Measurements from ENCODE around the gene UNC5A.

DNA sequence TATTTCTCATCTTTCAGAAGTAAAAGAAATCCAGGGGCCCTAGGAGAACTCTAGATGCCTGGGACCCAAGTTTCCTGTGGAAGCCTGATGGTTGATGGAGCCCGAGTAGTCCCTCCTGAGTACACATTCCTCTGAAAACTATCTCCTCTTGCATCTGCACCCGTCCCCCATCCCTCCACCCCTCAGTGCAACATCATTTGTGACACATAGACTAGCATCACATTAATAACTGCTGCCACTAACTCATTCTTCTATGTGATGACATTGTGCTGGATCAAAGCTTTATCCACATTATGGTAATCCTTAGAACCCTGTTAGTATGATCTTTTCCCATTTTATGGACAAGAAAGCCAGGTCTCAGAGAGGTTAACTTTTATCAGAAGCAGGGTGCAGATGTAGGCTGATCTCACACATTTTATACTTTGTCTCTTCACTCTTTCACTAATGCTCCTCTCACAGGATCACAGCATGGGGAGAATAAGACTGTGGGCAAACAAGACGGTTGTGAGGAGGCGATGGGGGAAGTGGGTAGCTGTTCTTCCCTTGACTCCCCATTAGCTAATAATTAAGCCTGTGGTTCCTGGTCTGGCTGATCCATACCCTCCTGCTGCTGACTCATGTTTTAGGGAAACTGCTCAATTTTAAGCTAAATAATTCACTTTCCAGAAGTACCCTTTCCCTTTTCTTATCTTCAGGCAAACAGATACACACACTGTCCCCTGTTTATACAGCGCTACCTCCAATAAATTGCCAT is 92.7 kb downstream of the UNC5A start:
- TF ChIP-seq, protein P1, sequence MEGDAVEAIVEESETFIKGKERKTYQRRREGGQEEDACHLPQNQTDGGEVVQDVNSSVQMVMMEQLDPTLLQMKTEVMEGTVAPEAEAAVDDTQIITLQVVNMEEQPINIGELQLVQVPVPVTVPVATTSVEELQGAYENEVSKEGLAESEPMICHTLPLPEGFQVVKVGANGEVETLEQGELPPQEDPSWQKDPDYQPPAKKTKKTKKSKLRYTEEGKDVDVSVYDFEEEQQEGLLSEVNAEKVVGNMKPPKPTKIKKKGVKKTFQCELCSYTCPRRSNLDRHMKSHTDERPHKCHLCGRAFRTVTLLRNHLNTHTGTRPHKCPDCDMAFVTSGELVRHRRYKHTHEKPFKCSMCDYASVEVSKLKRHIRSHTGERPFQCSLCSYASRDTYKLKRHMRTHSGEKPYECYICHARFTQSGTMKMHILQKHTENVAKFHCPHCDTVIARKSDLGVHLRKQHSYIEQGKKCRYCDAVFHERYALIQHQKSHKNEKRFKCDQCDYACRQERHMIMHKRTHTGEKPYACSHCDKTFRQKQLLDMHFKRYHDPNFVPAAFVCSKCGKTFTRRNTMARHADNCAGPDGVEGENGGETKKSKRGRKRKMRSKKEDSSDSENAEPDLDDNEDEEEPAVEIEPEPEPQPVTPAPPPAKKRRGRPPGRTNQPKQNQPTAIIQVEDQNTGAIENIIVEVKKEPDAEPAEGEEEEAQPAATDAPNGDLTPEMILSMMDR (IDR thresholded peaks at IDR 0.05), result no peak
- TF ChIP-seq POLR2A (IDR thresholded peaks at IDR 0.05), result no peak
